HTERT RPE-1 (cell line): ENCODE data around the gene TSNAX.
"Not testable (repeated sequence)": the region's sequence is repeated elsewhere in the genome, so short reads cannot be mapped to it uniquely, and the experiment has no call there.

Source experiments
- in situ Hi-C: fragments of 300-500 bp; cut with MboI; formaldehyde crosslinking; loops from 4 replicates; pipeline ENCODE4 v1.14.3; 2020; ENCODE audit warnings: low sequenced_read_pairs

The TSNAX gene

GRCh38 chr1:231561647-231562383 lies 33.3 kb downstream of the TSNAX start:
- in situ Hi-C loops, result no loop called here

- in situ Hi-C loops, result no loop called here
These were observed 34.8 kb downstream of the TSNAX start for GRCh38 chr1:231563247-231563646.

GRCh38 chr1:231564373-231564772 lies 35.9 kb downstream of the TSNAX start:
- in situ Hi-C loops, result no loop called here

GRCh38 chr1:231566496-231566895 lies 38.0 kb downstream of the TSNAX start:
- in situ Hi-C loops, result no loop called here

GRCh38 chr1:231570262-231570661 lies 41.8 kb downstream of the TSNAX start:
- in situ Hi-C loops, result not testable (repeated sequence)

GRCh38 chr1:231571904-231572303 lies 43.4 kb downstream of the TSNAX start:
- in situ Hi-C loops, result no loop called here

- in situ Hi-C loops, result no loop called here
These were observed 47.0 kb downstream of the TSNAX start for GRCh38 chr1:231575472-231575871.

- in situ Hi-C loops, result no loop called here
These were observed 48.6 kb downstream of the TSNAX start for GRCh38 chr1:231576804-231577718.

GRCh38 chr1:231580874-231581273 lies 52.4 kb downstream of the TSNAX start:
- in situ Hi-C loops, result no loop called here

- in situ Hi-C loops, result no loop called here
These were observed 53.4 kb downstream of the TSNAX start for GRCh38 chr1:231581859-231582258.

GRCh38 chr1:231583376-231583775 lies 54.9 kb downstream of the TSNAX start:
- in situ Hi-C loops, result no loop called here

- in situ Hi-C loops, result no loop called here
These were observed 55.6 kb downstream of the TSNAX start for GRCh38 chr1:231584117-231584516.

- in situ Hi-C loops, result no loop called here
These were observed 56.5 kb downstream of the TSNAX start for GRCh38 chr1:231584921-231585320.

- in situ Hi-C loops, result no loop called here
These were observed 62.2 kb downstream of the TSNAX start for GRCh38 chr1:231590453-231591198.

GRCh38 chr1:231591466-231591865 lies 63.0 kb downstream of the TSNAX start:
- in situ Hi-C loops, result no loop called here

- in situ Hi-C loops, result no loop called here
These were observed 64.3 kb downstream of the TSNAX start for GRCh38 chr1:231592809-231593208.

- in situ Hi-C loops, result not testable (repeated sequence)
These were observed 64.8 kb downstream of the TSNAX start for GRCh38 chr1:231593264-231593663.

- in situ Hi-C loops, result no loop called here
These were observed 65.7 kb downstream of the TSNAX start for GRCh38 chr1:231594123-231594522.

- in situ Hi-C loops, result no loop called here
These were observed 66.3 kb downstream of the TSNAX start for GRCh38 chr1:231594749-231595148.

GRCh38 chr1:231596337-231596791 lies 67.9 kb downstream of the TSNAX start:
- in situ Hi-C loops, result no loop called here

GRCh38 chr1:231597971-231598370 lies 69.5 kb downstream of the TSNAX start:
- in situ Hi-C loops, result no loop called here
